Tibial artery (tissue), 4 donors: Measurements from ENCODE around the gene PTGIR.
"Not testable (repeated sequence)": the region's sequence is repeated elsewhere in the genome, so short reads cannot be mapped to it uniquely, and the experiment has no call there.

ENCODE experiments used
- DNase-seq, 2 donors: peaks; one replicate each; pipeline ENCODE4 v3.0.0-alpha.2; 2019
- H3K27ac ChIP-seq, 2 donors: fragments of 200-600 bp; sonication (generic) in 1 of 2; 1 replicate in 1 of 2; 2 replicates in 1 of 2; pipeline ENCODE4 v1.5.1; 2018 to 2019; ENCODE audit warnings: mild to moderate bottlenecking in 1 of 2
- H3K27me3 ChIP-seq, 2 donors: fragments of 200-600 bp; sonication (generic) in 1 of 2; one replicate each; pipeline versions ENCODE4 v1.5.1 to v1.6.0; 2016 to 2019
- H3K36me3 ChIP-seq, 3 donors: fragments of 200-600 bp; sonication (generic) in 2 of 3; one replicate each; pipeline ENCODE4 v1.5.1; 2016 to 2019; ENCODE audit warnings: mild to moderate bottlenecking in 2 of 3
- H3K4me1 ChIP-seq, 4 donors: fragments of 200-600 bp; sonication (generic) in 2 of 4; 1 replicate in 3 of 4; 2 replicates in 1 of 4; pipeline ENCODE4 v1.5.1; 2016 to 2019
- H3K4me3 ChIP-seq, 2 donors: fragments of 200-600 bp; sonication (generic) in 1 of 2; 1 replicate in 1 of 2; 2 replicates in 1 of 2; pipeline ENCODE4 v1.5.1; 2018 to 2019; ENCODE audit warnings: mild to moderate bottlenecking in 2 of 2
- H3K9me3 ChIP-seq, 3 donors: fragments of 200-600 bp; sonication (generic) in 1 of 3; one replicate each; pipeline ENCODE4 v1.5.1; 2016 to 2019
- CTCF ChIP-seq, 2 experiments: fragments of 200-600 bp in 1 of 2; fragments of 450-650 bp in 1 of 2; IDR thresholded peaks; one replicate each; pipeline ENCODE4 v1.5.1; 2017 to 2019; ENCODE audit warnings: antibody characterized with exemption in 2 of 2, mild to moderate bottlenecking in 1 of 2, moderate library complexity in 1 of 2
- intact Hi-C: fragments of 100-400 bp; cut with DNase I; formaldehyde crosslinking; loops from one replicate; pipeline ENCODE4 v1.15.0; 2023; ENCODE audit warnings: low total_unique reads

Gene PTGIR

DNA sequence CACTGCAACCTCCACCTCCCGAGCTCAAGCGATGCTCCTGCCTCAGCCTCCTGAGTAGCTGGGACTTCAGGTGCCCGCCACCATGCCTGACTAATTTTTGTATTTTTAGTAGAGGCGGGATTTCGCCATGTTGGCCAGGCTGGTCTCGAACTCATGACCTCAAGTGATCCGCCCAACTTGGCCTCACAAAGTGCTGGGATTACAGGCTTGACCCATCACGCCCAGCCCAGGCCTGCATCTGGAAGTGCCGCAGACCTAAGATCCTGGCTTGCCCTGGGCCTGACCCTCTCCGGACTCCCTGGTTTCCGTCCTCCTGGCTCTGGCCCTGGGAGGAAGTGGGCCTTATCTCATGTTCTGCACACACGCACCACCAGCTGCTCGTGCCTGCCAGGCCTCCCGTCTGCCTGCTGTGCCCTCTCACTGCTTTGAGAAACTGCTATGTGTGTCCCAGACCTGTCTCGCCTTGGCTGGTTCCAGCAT, 4.7 kb upstream of the PTGIR start:
- Histone ChIP-seq H3K9me3 (no peaks in the 10 kb centered on the region), H3K4me1 (peaks cover 0 to 52% (median 38%) of the 10 kb centered on the region in 4 donors), H3K4me3 (no peak overlapping the region), H3K27me3 (no peaks in the 10 kb centered on the region), H3K36me3 (no peaks in the 10 kb centered on the region), H3K27ac (peak overlapping the region in 1 of 2 donors; percentile 26)
- no peak for DNase-seq
- no peak for TF ChIP-seq CTCF (IDR thresholded peaks at IDR 0.05)
- intact Hi-C loops = no loop called here

DNA sequence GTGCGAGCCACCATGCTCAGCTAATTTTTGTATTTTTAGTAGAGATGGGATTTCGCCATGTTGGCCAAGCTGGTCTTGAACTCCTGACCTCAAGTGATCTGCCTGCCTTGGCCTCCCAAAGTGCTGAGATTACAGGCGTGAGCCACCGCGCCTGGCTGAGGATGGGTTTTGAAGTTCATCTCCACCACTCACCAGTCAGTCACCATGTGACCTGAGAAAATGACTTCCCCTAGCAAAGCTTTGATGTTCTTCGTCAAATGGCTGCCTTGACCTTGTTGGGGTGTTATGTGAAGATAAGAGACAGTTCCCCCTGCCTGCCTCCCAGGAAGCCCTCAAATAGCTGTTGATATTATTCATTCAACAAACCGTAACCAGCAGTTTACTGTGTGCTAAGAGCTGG, 4.1 kb upstream of the PTGIR start:
- H3K4me1 ChIP-seq = peaks cover 0 to 55% (median 40%) of the 10 kb centered on the region in 4 donors
- H3K9me3 ChIP-seq, H3K4me3 ChIP-seq, intact Hi-C loops, H3K27ac ChIP-seq, H3K27me3 ChIP-seq, DNase-seq, H3K36me3 ChIP-seq: not testable (repeated sequence)

- no peak for TF ChIP-seq CTCF (IDR thresholded peaks at IDR 0.05)
- Histone ChIP-seq H3K27me3 (no peaks in the 10 kb centered on the region), H3K9me3 (no peaks in the 10 kb centered on the region)
Observed at GRCh38 chr19:46626446-46626845, 1.6 kb upstream of the PTGIR start.

DNA sequence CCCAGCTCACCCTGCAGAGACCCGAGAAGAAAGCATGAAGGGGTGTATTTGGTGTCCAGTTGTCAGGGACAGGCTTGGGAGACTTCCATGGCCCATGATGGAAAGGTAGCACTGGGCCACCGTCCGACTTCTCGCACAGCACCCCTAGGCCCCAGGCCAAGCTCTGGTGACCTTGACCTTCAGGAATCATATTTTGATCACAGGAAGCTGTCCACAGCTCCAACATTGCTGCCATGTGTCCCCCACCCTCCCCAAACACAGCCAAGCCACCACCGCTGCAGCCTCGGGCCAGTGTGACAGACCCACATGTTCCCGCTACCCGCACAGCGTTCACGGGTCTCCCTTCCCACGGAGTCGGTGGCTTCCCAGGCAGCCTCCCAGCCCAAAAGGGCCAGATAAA, 842 bp upstream of the PTGIR start:
- Histone ChIP-seq H3K9me3 (no peaks in the 10 kb centered on the region), H3K4me1 (peaks cover 0 to 76% (median 64%) of the 10 kb centered on the region in 4 donors), H3K27me3 (no peaks in the 10 kb centered on the region), H3K36me3 (no peaks in the 10 kb centered on the region), H3K4me3 (no peak overlapping the region), H3K27ac (peak overlapping the region; percentile 90 to 94)
- DNase-seq = no peak
- TF ChIP-seq CTCF (IDR thresholded peaks at IDR 0.05) = no peak
- intact Hi-C loops = no loop called here

More at GRCh38 chr19:46626446-46626845, 1.6 kb upstream of the PTGIR start:
- Histone ChIP-seq H3K4me1 (peaks cover 0 to 72% (median 57%) of the 10 kb centered on the region in 4 donors), H3K36me3 (no peaks in the 10 kb centered on the region), H3K27ac (peak overlapping the region; percentile 90 to 94), H3K4me3 (no peak overlapping the region)
- intact Hi-C loops = no loop called here
- no peak for DNase-seq

DNA sequence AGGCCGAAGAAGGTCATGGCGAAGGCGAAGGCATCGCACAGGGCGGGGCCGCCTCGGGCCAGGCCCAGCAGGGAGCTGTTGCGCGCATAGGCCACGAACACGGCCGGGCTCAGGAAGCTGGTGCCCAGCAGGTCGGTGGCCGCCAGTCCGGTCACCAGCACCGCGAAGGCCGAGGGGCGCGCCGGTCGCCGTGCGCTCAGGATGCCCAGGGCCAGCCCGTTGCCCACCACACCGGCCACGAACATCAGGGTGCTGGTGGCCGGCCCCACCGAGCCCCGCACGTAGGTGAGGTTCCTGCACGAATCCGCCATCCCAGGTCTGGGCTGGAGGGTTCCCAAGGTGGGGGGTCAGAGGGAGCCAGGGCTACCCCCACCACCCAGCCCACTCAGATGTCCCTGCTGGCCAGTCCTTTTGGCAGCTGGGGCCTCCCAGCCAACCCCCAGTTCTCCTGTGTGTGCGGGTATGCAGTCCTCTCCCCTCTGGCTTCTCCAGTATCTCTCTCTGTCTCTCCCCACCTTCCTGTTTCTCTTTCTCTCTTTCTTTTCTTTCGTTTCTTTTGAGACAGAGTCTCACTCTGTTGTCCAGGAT, 880 bp downstream of the PTGIR start:
- Histone ChIP-seq H3K4me1 (peaks cover under 1 to 87% (median 78%) of the 10 kb centered on the region in 4 donors), H3K9me3 (no peaks in the 10 kb centered on the region), H3K27me3 (no peaks in the 10 kb centered on the region), H3K4me3 (peak overlapping the region; percentile 46 to 49), H3K27ac (peak overlapping the region; percentile 90 to 94), H3K36me3 (no peaks in the 10 kb centered on the region)
- TF ChIP-seq CTCF (IDR thresholded peaks at IDR 0.05) = no peak
- DNase-seq = peak in 1 of 2 donors; percentile 70
- intact Hi-C loops = no loop called here

DNA sequence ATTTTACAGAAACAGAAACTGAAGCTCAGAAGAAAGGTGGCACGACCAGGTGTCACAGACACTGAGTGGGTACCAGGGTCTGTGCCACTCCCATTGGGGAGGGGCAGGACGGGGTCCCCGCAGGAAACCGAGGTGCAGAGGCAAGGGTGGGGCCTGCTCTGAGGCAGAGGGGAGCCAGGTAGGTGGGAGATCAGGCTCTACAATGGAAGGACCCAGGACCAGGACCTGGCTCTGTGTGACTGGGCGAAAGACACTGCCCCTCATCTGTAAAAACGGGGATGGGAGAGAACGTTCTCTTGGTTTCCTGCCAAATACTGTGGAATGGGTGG, 2.8 kb downstream of the PTGIR start:
- Histone ChIP-seq H3K36me3 (no peaks in the 10 kb centered on the region), H3K4me1 (peaks cover 7 to 96% (median 87%) of the 10 kb centered on the region in 4 donors), H3K27me3 (no peaks in the 10 kb centered on the region), H3K4me3 (peak overlapping the region; percentile 46 to 49), H3K27ac (peak overlapping the region; percentile 90 to 94), H3K9me3 (no peaks in the 10 kb centered on the region)
- intact Hi-C loops = no loop called here
- DNase-seq = no peak
- TF ChIP-seq CTCF (IDR thresholded peaks at IDR 0.05) = no peak
